Fibroblast of skin of scalp (primary cell): Measurements from ENCODE around the gene COMMD1.
A peak's percentile ranks its signal among the peaks of the same experiment; 100 is the strongest.

Experiments used
- DNase-seq: peaks from one replicate; pipeline ENCODE4 v3.0.0-alpha.2; 2013

The COMMD1 gene

GRCh38 chr2:62184512-62185230 is 279.2 kb downstream of the COMMD1 start:
- DNase-seq = peak; percentile 22
